HepG2 (cell line): ENCODE data around the gene KLHL35. TPM values are rescaled to one million over a fixed set of nuclear protein-coding genes. Genes with fewer than 3 reads are reported as not detected.

Experiments used
- AFF4 ChIP-seq: sonication (generic); formaldehyde crosslinking; IDR thresholded peaks from 2 replicates; pipeline ENCODE4 v1.4.0; 2020; ENCODE audit warnings: missing genetic modification reagents
- CREB1 ChIP-seq, 2 experiments: fragments of 450-650 bp in 1 of 2; IDR thresholded peaks; 2 replicates each; pipeline ENCODE4 v1.6.1; 2016 to 2017; ENCODE audit warnings: control low read depth in 1 of 2, mild to moderate bottlenecking in 1 of 2, missing compliant biosample characterization in 1 of 2, missing genetic modification characterization in 1 of 2
- GMEB1 ChIP-seq: sonication (generic); formaldehyde crosslinking; IDR thresholded peaks from 2 replicates; pipeline ENCODE4 v1.5.1; 2020; ENCODE audit warnings: missing genetic modification reagents, mild to moderate bottlenecking, borderline replicate concordance
- IKZF4 ChIP-seq: sonication (generic); formaldehyde crosslinking; IDR thresholded peaks from 2 replicates; pipeline ENCODE4 v1.5.1; 2020; ENCODE audit warnings: borderline replicate concordance, mild to moderate bottlenecking, low read depth, missing genetic modification reagents; ENCODE audit errors: not compliant biosample characterization
- KLF6 ChIP-seq: IDR thresholded peaks from 2 replicates; pipeline ENCODE4 v1.8.0; 2016; ENCODE audit warnings: missing biosample characterization, missing genetic modification reagents
- MAZ ChIP-seq, 2 experiments: sonication (generic) in 1 of 2; formaldehyde crosslinking in 1 of 2; IDR thresholded peaks; 2 replicates each; pipeline versions ENCODE4 v1.5.0 to v1.6.1; 2012 to 2020; ENCODE audit warnings: low read depth in 2 of 2, mild to moderate bottlenecking in 2 of 2, borderline replicate concordance in 1 of 2, improper control_type of control experiment in 1 of 2, low read length in 1 of 2, missing genetic modification reagents in 1 of 2, moderate library complexity in 1 of 2
- NONO ChIP-seq, 2 experiments: fragments of 450-650 bp in 1 of 2; sonication (generic) in 1 of 2; formaldehyde crosslinking in 1 of 2; IDR thresholded peaks in 1 of 2; conservative IDR thresholded peaks in 1 of 2; 2 replicates each; pipeline versions ENCODE4 v1.6.1 to v1.8.0; 2017 to 2022; ENCODE audit warnings: mild to moderate bottlenecking in 1 of 2, missing genetic modification reagents in 1 of 2, moderate library complexity in 1 of 2
- ZNF17 ChIP-seq: sonication (generic); formaldehyde crosslinking; IDR thresholded peaks from 2 replicates; pipeline ENCODE4 v1.5.0; 2020; ENCODE audit warnings: mild to moderate bottlenecking, missing genetic modification reagents
- ZNF263 ChIP-seq: sonication (generic); formaldehyde crosslinking; IDR thresholded peaks from 2 replicates; pipeline ENCODE4 v1.4.0; 2020; ENCODE audit warnings: missing genetic modification reagents
- ZNF276 ChIP-seq: sonication (generic); formaldehyde crosslinking; IDR thresholded peaks from 2 replicates; pipeline ENCODE4 v1.4.0; 2020; ENCODE audit warnings: mild to moderate bottlenecking, low read depth, missing genetic modification reagents
- ZNF607 ChIP-seq: sonication (generic); formaldehyde crosslinking; IDR thresholded peaks from 2 replicates; pipeline ENCODE4 v1.5.1; 2020; ENCODE audit warnings: missing genetic modification reagents, mild to moderate bottlenecking, borderline replicate concordance
- ZNF724P ChIP-seq: sonication (generic); formaldehyde crosslinking; IDR thresholded peaks from 2 replicates; pipeline ENCODE4 v1.8.0; 2022; ENCODE audit warnings: missing genetic modification reagents, borderline replicate concordance
- polyA plus RNA-seq, 8 experiments: library from polyadenylated mRNA; depleted of rRNA in 3 of 8; stranded (reverse) in 7 of 8; unstranded in 1 of 8; fragments of >200 nt; fragmentation: Illumina TruSeq in 4 of 8; extraction: Trizol in 4 of 8; gene quantifications; 2 replicates each; pipeline versions ENCODE4 v1.2.1 to v1.2.3, GENCODE V29; 2011 to 2016; ENCODE audit warnings: low read depth in 4 of 8, missing spikeins in 1 of 8, mixed read lengths in 1 of 8; ENCODE audit not compliant: insufficient read depth in 1 of 8
- total RNA-seq, 5 experiments: library from RNA; depleted of rRNA; stranded (reverse); fragments of >200 nt; fragmentation: Illumina TruSeq; extraction: Trizol; gene quantifications; 2 replicates each; pipeline ENCODE4 v1.2.3, GENCODE V29; 2016; ENCODE audit warnings: low read depth in 1 of 5

KLHL35 gene
- total and polyA plus RNA-seq, 2 of the 13 experiments (the other 11 are each of a cell fraction or from before 2014, with no cell fraction given): not detected

GRCh38 chr11:75384438-75385080 lies 48.4 kb downstream of the KLHL35 start (continued):
- TF ChIP-seq ZNF276 (CRISPR knock-in tag) (no peak), NONO (IDR thresholded peaks at IDR 0.05) (no peak), NONO (CRISPR knock-in tag; conservative IDR thresholded peaks at IDR 0.05) (no peak), IKZF4 (CRISPR knock-in tag) (no peak), ZNF607 (no peak), ZNF263 (CRISPR knock-in tag) (0 out of 2 replicates have a peak, but pooled peaks have one; percentile 46), KLF6 (CRISPR knock-in tag) (0 out of 2 replicates have a peak, but pooled peaks have one; percentile 59), ZNF724P (CRISPR knock-in tag) (no peak), CREB1 (IDR thresholded peaks at IDR 0.05) (no peak), CREB1 (CRISPR knock-in tag; IDR thresholded peaks at IDR 0.05) (no peak), ZNF17 (CRISPR knock-in tag) (no peak), GMEB1 (0 out of 2 replicates have a peak, but pooled peaks have one; percentile 24), MAZ (IDR thresholded peaks at IDR 0.05; ENCODE audit: borderline replicate concordance, low read depth, low read length) (no peak), MAZ (CRISPR knock-in tag; IDR thresholded peaks at IDR 0.05; ENCODE audit: low read depth) (peak; percentile 34; the same call in 1 of the 2 replicates), AFF4 (CRISPR knock-in tag) (no peak)
